HUES64 (cell line): ENCODE data around the gene GLO1.

Source experiments
- H3K27ac ChIP-seq: 2 replicates; pipeline ENCODE4 v1.7.0; 2013; ENCODE audit warnings: low read depth, low read length, inconsistent platforms
- H3K27me3 ChIP-seq: 2 replicates; pipeline ENCODE4 v1.6.1; 2013; ENCODE audit warnings: mild to moderate bottlenecking, low read length; ENCODE audit not compliant: insufficient read depth
- H3K36me3 ChIP-seq: 2 replicates; pipeline ENCODE4 v1.6.1; 2013; ENCODE audit warnings: mild to moderate bottlenecking, low read length; ENCODE audit not compliant: insufficient read depth
- H3K4me1 ChIP-seq: 2 replicates; pipeline ENCODE4 v1.6.1; 2013; ENCODE audit warnings: mild to moderate bottlenecking, low read length, moderate library complexity; ENCODE audit not compliant: insufficient read depth
- H3K4me3 ChIP-seq: 2 replicates; pipeline ENCODE4 v1.5.1; 2013; ENCODE audit warnings: mild to moderate bottlenecking, low read length, moderate library complexity
- H3K9ac ChIP-seq: 2 replicates; pipeline ENCODE4 v1.6.1; 2013; ENCODE audit warnings: mild to moderate bottlenecking, low read depth, low read length
- H3K9me3 ChIP-seq: 2 replicates; pipeline ENCODE4 v1.6.1; 2013; ENCODE audit warnings: low read depth, low read length; ENCODE audit not compliant: insufficient read depth
- WGBS: fragments of 150-250, 120-280 bp; methylation state at CpG from one replicate; pipeline ENCODE4 v1.1.7; 2013; ENCODE audit warnings: missing lambda C conversion rate; 5-methylcytosine and 5-hydroxymethylcytosine counted together

Gene GLO1

DNA sequence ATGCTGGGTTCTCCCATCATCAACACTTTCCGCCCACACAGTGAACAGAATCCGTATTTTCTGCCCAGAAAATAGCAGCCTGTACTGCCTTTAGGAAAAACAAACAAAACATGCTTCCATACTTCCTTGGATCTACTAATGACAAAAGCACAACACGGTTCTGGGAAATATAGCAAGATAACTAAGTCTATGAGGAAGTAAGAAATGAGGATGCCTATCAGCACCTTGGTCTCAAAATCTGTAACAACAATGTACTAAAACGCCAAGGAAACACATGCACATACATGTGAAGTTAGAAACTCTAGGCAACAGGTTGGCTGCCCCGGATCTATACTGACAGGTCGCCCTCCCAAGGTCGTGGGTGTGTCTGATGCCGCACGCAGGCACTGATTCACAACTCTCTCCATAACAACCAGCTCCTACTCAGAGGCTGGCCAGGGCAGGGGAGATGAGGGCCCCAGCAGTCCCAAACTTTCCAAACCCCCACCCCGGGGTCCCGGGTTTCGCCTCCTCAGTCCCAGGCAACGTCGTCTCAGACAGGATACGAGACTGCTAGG lies 63.9 kb downstream of the GLO1 start:
- H3K27ac ChIP-seq: peak overlapping the region; percentile 89; the same call in 1 of the 2 replicates
- no peaks in the 10 kb centered on the region for H3K9me3 ChIP-seq
- peak overlapping the region; percentile 88 for H3K9ac ChIP-seq
- H3K27me3 ChIP-seq: no peaks in the 10 kb centered on the region; the same call in 1 of the 2 replicates
- H3K4me3 ChIP-seq: peak overlapping the region; percentile 97
- WGBS: 7% methylated on average over 14 of the region's 15 CpGs
- peaks cover 10% of the 10 kb centered on the region for H3K4me1 ChIP-seq
- no peaks in the 10 kb centered on the region for H3K36me3 ChIP-seq

DNA sequence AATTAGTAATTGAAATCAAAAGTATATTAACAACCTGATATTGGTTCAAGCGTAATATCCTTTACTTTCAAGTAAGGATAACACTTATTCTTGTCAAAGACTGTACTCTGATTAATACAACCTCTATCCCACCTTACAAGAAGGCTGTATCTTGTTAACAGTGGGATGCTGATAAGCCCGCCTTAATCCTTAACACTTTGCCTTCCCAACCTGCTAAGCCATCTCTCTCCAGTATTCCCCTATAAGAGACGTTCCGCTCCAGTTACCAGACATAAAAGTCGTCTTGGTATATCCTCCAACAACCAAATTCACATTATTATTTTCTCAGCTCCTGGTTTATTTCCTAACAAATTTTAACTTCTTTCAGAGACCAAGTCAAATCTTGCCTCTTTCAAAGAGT lies 65.2 kb downstream of the GLO1 start:
- Histone ChIP-seq H3K27ac (no peak overlapping the region), H3K4me3 (no peak overlapping the region), H3K9ac (no peak overlapping the region), H3K27me3 (no peaks in the 10 kb centered on the region; the same call in 1 of the 2 replicates), H3K4me1 (peaks cover 10% of the 10 kb centered on the region), H3K36me3 (no peaks in the 10 kb centered on the region), H3K9me3 (no peaks in the 10 kb centered on the region)
- 81% methylated on average over 4 of the region's 5 CpGs for WGBS

DNA sequence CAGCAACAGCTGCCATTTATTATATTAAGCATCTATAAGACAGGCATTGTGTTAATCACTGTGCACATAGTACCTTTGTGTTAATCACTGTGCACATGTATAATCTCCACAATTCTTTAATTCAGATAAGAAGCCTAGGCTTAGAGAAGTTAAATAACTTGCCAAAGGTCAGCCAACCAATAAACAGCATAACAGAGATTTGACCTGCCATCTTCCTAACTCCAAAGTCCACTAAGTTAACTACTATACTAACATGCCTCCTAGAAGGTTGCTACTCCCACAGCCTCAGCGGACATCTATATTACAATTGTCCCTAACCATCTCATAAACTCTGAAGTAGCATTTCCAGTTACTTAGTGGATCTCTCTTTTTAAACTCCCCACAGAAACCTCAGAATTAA lies 66.9 kb downstream of the GLO1 start:
- no peaks in the 10 kb centered on the region for H3K9me3 ChIP-seq
- WGBS: 97% methylated on average over 1 of the region's 1 CpG

DNA sequence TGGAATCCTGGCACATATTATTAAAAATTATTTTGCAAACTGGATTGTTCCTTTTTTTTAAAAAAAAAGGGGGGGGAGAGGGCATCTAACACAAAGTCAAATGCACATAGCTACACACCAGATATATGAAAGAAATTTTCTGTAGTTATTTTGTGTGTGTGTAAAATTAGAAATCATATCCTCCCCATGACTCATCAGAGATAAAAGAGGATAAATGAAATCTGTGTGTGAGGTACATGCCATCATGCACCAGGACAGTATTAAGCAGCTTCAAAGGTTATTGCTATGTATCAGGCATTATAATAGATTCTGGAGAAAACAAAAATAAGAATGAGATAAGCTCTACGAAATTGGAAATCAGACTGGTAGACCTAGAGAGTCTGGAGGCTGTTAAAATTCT lies 68.4 kb downstream of the GLO1 start:
- 100% methylated on average over 1 of the region's 1 CpG for WGBS
- H3K36me3 ChIP-seq: no peaks in the 10 kb centered on the region
- H3K9me3 ChIP-seq: no peaks in the 10 kb centered on the region
- peaks cover 6% of the 10 kb centered on the region; the same call in 1 of the 2 replicates for H3K4me1 ChIP-seq
- no peak overlapping the region for H3K9ac ChIP-seq
- H3K4me3 ChIP-seq: no peak overlapping the region
- no peak overlapping the region for H3K27ac ChIP-seq
- H3K27me3 ChIP-seq: no peaks in the 10 kb centered on the region; the same call in 1 of the 2 replicates

More for the DNA sequence above, 66.9 kb downstream of the GLO1 start:
- Histone ChIP-seq H3K36me3 (no peaks in the 10 kb centered on the region), H3K4me3 (no peak overlapping the region), H3K4me1 (peaks cover 10% of the 10 kb centered on the region), H3K9ac (no peak overlapping the region), H3K27ac (no peak overlapping the region), H3K27me3 (no peaks in the 10 kb centered on the region; the same call in 1 of the 2 replicates)

DNA sequence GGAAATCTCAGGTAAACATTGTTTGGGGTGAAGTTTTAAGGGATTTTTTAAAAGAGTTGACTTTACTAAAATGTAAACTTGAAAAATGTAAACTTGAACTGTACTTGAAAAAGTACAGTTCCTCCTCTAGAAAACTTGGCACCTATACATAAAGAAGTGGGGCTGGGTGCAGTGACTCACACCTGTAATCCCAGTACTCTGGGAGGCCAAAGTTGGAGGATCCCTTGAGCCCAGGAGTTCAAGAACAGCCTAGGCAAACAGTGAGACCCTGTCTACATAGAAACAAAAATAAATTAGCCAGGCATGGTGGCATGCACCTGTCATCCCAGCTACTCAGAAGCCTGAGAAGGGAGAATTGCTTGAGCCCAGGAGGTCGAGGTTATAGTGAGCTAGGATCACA lies 70.5 kb downstream of the GLO1 start:
- Histone ChIP-seq H3K27me3 (no peaks in the 10 kb centered on the region; the same call in 1 of the 2 replicates), H3K36me3 (no peaks in the 10 kb centered on the region), H3K9me3 (no peaks in the 10 kb centered on the region), H3K4me1 (no peaks in the 10 kb centered on the region), H3K27ac (no peak overlapping the region), H3K4me3 (no peak overlapping the region), H3K9ac (no peak overlapping the region)
- 100% methylated on average over 1 of the region's 1 CpG for WGBS

DNA sequence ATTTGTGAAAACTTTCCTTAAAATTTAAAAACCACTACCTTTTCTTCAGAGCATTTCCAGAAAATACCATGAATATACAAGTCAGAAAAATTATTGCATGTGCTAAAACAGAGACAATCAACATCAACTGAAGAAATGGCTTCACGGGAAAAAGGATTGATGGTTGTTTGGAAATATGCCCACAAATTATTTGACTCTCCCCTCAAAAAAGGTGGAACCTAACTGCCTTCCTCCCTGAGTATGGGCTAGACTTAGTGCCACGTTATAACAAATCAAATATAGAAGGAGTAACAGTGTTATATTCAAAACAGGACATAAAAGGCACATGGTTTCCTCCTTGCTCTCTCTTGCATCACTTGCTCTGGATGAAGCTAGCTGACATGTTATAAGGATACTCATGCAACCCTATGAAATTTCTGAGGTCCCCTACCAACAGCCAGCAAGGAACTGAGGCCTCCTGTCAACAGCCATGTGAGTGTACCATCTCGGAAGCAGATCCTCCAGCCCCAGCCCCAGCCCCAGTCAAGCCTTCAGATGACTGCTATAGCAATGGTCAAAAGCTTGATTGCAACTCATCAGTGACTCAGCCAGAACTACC lies 71.7 kb downstream of the GLO1 start:
- Histone ChIP-seq H3K4me1 (no peaks in the 10 kb centered on the region), H3K9me3 (no peaks in the 10 kb centered on the region), H3K36me3 (no peaks in the 10 kb centered on the region), H3K4me3 (no peak overlapping the region), H3K9ac (no peak overlapping the region), H3K27me3 (no peaks in the 10 kb centered on the region; the same call in 1 of the 2 replicates), H3K27ac (no peak overlapping the region)
- 94% methylated on average over 2 of the region's 3 CpGs for WGBS
